Colon (tissue), 2 donors: ENCODE data around the gene BPNT1.
A peak's percentile ranks its signal among the peaks of the same experiment; 100 is the strongest.
"Not testable (repeated sequence)": the region's sequence is repeated elsewhere in the genome, so short reads cannot be mapped to it uniquely, and the experiment has no call there.

Experiments used
- FAIRE-seq: peaks from 2 replicates; lab custom pipeline; 2012; peaks lifted over from hg19 to GRCh38; lab: Jason Lieb, UNC
- donor health status: control.
- donor health status: control.

BPNT1 gene

GRCh38 chr1:220077887-220078286, 11.7 kb downstream of the BPNT1 start:
- no peak for FAIRE-seq

GRCh38 chr1:220076861-220077762, 12.5 kb downstream of the BPNT1 start:
- FAIRE-seq = no peak

GRCh38 chr1:220067269-220068204, 22.1 kb downstream of the BPNT1 start:
- FAIRE-seq = no peak

- FAIRE-seq = no peak
Measured at GRCh38 chr1:220062629-220063028, 27.0 kb downstream of the BPNT1 start.

GRCh38 chr1:220060876-220061275, 28.7 kb downstream of the BPNT1 start:
- no peak for FAIRE-seq

GRCh38 chr1:220056374-220056773, 33.2 kb downstream of the BPNT1 start:
- no peak for FAIRE-seq

- FAIRE-seq = peak; percentile 82
Measured at GRCh38 chr1:220046052-220046930, 43.3 kb downstream of the BPNT1 start, which contains the start of gene EPRS1. TSS of gene EPRS1 (minus strand) at chr1:220046505. CDS start at chr1:220046388, 117 bp downstream.

GRCh38 chr1:220045356-220046051, 44.1 kb downstream of the BPNT1 start:
- no peak for FAIRE-seq

GRCh38 chr1:220044678-220045355, 44.8 kb downstream of the BPNT1 start:
- no peak for FAIRE-seq

GRCh38 chr1:220043646-220044045, 45.9 kb downstream of the BPNT1 start:
- no peak for FAIRE-seq

GRCh38 chr1:220040028-220040596, 49.5 kb downstream of the BPNT1 start:
- no peak for FAIRE-seq

GRCh38 chr1:220038640-220039039, 50.9 kb downstream of the BPNT1 start:
- no peak for FAIRE-seq

GRCh38 chr1:220037810-220038209, 51.8 kb downstream of the BPNT1 start:
- not testable (repeated sequence) for FAIRE-seq

- no peak for FAIRE-seq
Measured at GRCh38 chr1:220032911-220033310, 56.7 kb downstream of the BPNT1 start.

GRCh38 chr1:220031287-220031686, 58.3 kb downstream of the BPNT1 start:
- no peak for FAIRE-seq

- FAIRE-seq = no peak
Measured at GRCh38 chr1:220028346-220028895, 61.2 kb downstream of the BPNT1 start.

GRCh38 chr1:220019071-220019470, 70.5 kb downstream of the BPNT1 start:
- no peak for FAIRE-seq

GRCh38 chr1:220013497-220013896, 76.1 kb downstream of the BPNT1 start:
- FAIRE-seq = no peak

GRCh38 chr1:220012259-220012658, 77.3 kb downstream of the BPNT1 start:
- FAIRE-seq = no peak

- no peak for FAIRE-seq
Measured at GRCh38 chr1:220011620-220012019, 78.0 kb downstream of the BPNT1 start.
